Measurements from ENCODE around the gene CD2. TPM values are rescaled to one million over a fixed set of nuclear protein-coding genes. Genes with fewer than 3 reads are reported as not detected.

CD2 gene
- total RNA-seq, 4 donors from 2014 or later: 0.35 to 1.2 (median 1.0) TPM; not detected in 1

GRCh38 chr1:116791727-116792126 lies 37.5 kb downstream of the CD2 start:
- no peaks in the 10 kb centered on the region for H3K27me3 ChIP-seq
- no peak overlapping the region for H3K27ac ChIP-seq
- no peaks in the 10 kb centered on the region for H3K4me1 ChIP-seq
- no peak for DNase-seq
- no peaks in the 10 kb centered on the region for H3K9me3 ChIP-seq
- no peak overlapping the region for H3K4me3 ChIP-seq
- intact Hi-C loops (cut with DNase I; ENCODE audit: low total_unique reads): no loop called here
- H3K36me3 ChIP-seq: no peaks in the 10 kb centered on the region
- TF ChIP-seq POLR2A (IDR thresholded peaks at IDR 0.05): no peak

- Histone ChIP-seq H3K27ac (no peak overlapping the region), H3K36me3 (no peaks in the 10 kb centered on the region), H3K9me3 (no peaks in the 10 kb centered on the region), H3K27me3 (no peaks in the 10 kb centered on the region), H3K4me1 (no peaks in the 10 kb centered on the region), H3K4me3 (no peak overlapping the region)
- TF ChIP-seq POLR2A (IDR thresholded peaks at IDR 0.05): no peak
- intact Hi-C loops (cut with DNase I; ENCODE audit: low total_unique reads): no loop called here
- DNase-seq: no peak
These were observed 39.2 kb downstream of the CD2 start for GRCh38 chr1:116793357-116793935.

GRCh38 chr1:116794371-116794770 lies 40.1 kb downstream of the CD2 start:
- intact Hi-C loops (cut with DNase I; ENCODE audit: low total_unique reads): no loop called here
- Histone ChIP-seq H3K9me3 (no peaks in the 10 kb centered on the region), H3K27me3 (no peaks in the 10 kb centered on the region), H3K36me3 (no peaks in the 10 kb centered on the region), H3K4me1 (no peaks in the 10 kb centered on the region), H3K27ac (no peak overlapping the region), H3K4me3 (no peak overlapping the region)
- TF ChIP-seq CTCF (IDR thresholded peaks at IDR 0.05) (no peak), POLR2A (IDR thresholded peaks at IDR 0.05) (no peak)
- no peak for DNase-seq

GRCh38 chr1:116794804-116795481 lies 40.7 kb downstream of the CD2 start:
- no peak for DNase-seq
- intact Hi-C loops (cut with DNase I; ENCODE audit: low total_unique reads): no loop called here
- Histone ChIP-seq H3K4me3 (no peak overlapping the region), H3K9me3 (no peaks in the 10 kb centered on the region), H3K27me3 (no peaks in the 10 kb centered on the region), H3K36me3 (no peaks in the 10 kb centered on the region), H3K27ac (no peak overlapping the region), H3K4me1 (no peaks in the 10 kb centered on the region)
- no peak for TF ChIP-seq CTCF (IDR thresholded peaks at IDR 0.05)
- no peak for TF ChIP-seq POLR2A (IDR thresholded peaks at IDR 0.05)

- Histone ChIP-seq H3K4me1 (no peaks in the 10 kb centered on the region), H3K27me3 (no peaks in the 10 kb centered on the region), H3K27ac (no peak overlapping the region), H3K36me3 (no peaks in the 10 kb centered on the region), H3K4me3 (no peak overlapping the region), H3K9me3 (no peaks in the 10 kb centered on the region)
- no peak for DNase-seq
- intact Hi-C loops (cut with DNase I; ENCODE audit: low total_unique reads): no loop called here
- no peak for TF ChIP-seq CTCF (IDR thresholded peaks at IDR 0.05)
These were observed 41.2 kb downstream of the CD2 start for GRCh38 chr1:116795482-116795829.

GRCh38 chr1:116804736-116805135 lies 50.5 kb downstream of the CD2 start:
- DNase-seq: no peak
- no peaks in the 10 kb centered on the region for H3K27me3 ChIP-seq
- no peaks in the 10 kb centered on the region for H3K4me1 ChIP-seq
- H3K9me3 ChIP-seq: no peaks in the 10 kb centered on the region
- no peak overlapping the region for H3K4me3 ChIP-seq
- intact Hi-C loops (cut with DNase I; ENCODE audit: low total_unique reads): no loop called here
- H3K36me3 ChIP-seq: no peaks in the 10 kb centered on the region
- H3K27ac ChIP-seq: no peak overlapping the region
- no peak for TF ChIP-seq POLR2A (IDR thresholded peaks at IDR 0.05)
- no peak for TF ChIP-seq CTCF (IDR thresholded peaks at IDR 0.05)

Data from uterus (tissue), 4 donors.